Keratinocyte (primary cell): ENCODE results near the gene METTL26.

Source experiments
- EZH2 ChIP-seq: IDR thresholded peaks from one replicate; pipeline ENCODE4 v1.6.1; 2012; ENCODE audit warnings: inconsistent platforms, mild to moderate bottlenecking, low read length, moderate library complexity
- TF ChIP-seq, protein P1 (sequence below), 3 experiments: IDR thresholded peaks in 1 of 3; conservative IDR thresholded peaks in 1 of 3; optimal IDR thresholded peaks in 1 of 3; 2 replicates in 2 of 3; 3 replicates in 1 of 3; pipeline versions ENCODE3 to v1.5.1; 2011; ENCODE audit warnings: low read length in 3 of 3, mild to moderate bottlenecking in 3 of 3, moderate library complexity in 2 of 3, control low read depth in 1 of 3, inconsistent platforms in 1 of 3; ENCODE audit not compliant: insufficient read depth in 2 of 3; ENCODE audit errors: extremely low read depth in 1 of 3

DNA sequence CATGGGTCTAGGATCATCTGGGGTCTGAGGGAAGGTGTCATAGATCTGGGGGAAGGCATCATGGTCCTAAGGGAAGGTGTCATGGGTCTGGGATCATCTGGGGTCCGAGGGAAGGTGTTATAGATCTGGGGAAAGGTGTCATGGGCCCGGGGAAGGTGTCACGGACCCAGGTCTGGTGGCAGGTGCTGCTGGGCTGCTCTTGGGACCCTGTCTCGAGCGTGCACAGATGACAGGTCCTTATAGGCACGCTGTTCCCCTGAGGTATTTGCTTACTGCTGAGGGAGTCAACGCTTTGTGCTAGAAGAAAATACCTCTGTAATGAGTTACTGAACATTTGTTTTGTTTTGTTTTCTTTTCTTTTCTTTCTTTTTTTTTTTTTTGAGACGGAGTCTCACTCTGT is 44.9 kb downstream of the METTL26 start:
- TF ChIP-seq EZH2: no peak
- TF ChIP-seq, protein P1, sequence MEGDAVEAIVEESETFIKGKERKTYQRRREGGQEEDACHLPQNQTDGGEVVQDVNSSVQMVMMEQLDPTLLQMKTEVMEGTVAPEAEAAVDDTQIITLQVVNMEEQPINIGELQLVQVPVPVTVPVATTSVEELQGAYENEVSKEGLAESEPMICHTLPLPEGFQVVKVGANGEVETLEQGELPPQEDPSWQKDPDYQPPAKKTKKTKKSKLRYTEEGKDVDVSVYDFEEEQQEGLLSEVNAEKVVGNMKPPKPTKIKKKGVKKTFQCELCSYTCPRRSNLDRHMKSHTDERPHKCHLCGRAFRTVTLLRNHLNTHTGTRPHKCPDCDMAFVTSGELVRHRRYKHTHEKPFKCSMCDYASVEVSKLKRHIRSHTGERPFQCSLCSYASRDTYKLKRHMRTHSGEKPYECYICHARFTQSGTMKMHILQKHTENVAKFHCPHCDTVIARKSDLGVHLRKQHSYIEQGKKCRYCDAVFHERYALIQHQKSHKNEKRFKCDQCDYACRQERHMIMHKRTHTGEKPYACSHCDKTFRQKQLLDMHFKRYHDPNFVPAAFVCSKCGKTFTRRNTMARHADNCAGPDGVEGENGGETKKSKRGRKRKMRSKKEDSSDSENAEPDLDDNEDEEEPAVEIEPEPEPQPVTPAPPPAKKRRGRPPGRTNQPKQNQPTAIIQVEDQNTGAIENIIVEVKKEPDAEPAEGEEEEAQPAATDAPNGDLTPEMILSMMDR (optimal IDR thresholded peaks at IDR 0.05 in 1 of 3, IDR thresholded peaks at IDR 0.05 in 1 of 3, conservative IDR thresholded peaks at IDR 0.05 in 1 of 3; ENCODE audit: extremely low read depth in 1 of 3, insufficient read depth in 2 of 3, low read length in 3 of 3): no peak
